GM18526 (cell line): ENCODE data around the gene AXIN1.

Source experiments
- POLR2A ChIP-seq: IDR thresholded peaks from 3 replicates; pipeline ENCODE4 v1.6.1; 2011; ENCODE audit not compliant: insufficient read length; ENCODE audit errors: extremely low read depth

Gene AXIN1

DNA sequence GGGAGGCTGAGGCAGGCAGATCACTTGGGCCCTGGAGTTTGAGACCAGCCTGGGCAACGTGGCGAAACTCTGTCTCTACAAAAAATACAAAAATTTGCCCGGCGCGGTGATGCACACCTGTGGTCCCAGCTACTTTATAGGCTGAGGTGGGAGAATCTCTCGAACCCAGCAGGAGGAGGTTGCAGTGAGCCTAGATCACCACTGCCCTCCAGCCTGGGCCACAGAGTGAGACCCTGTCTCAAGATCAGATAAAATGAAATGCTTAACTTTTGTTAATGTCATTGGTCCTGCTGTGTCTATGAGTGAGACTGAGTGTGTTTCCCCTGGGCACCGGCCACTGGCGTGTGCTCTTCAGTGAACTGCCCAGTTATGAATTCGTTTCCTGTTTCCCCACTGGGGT lies 107.4 kb downstream of the AXIN1 start:
- no peak for TF ChIP-seq POLR2A

DNA sequence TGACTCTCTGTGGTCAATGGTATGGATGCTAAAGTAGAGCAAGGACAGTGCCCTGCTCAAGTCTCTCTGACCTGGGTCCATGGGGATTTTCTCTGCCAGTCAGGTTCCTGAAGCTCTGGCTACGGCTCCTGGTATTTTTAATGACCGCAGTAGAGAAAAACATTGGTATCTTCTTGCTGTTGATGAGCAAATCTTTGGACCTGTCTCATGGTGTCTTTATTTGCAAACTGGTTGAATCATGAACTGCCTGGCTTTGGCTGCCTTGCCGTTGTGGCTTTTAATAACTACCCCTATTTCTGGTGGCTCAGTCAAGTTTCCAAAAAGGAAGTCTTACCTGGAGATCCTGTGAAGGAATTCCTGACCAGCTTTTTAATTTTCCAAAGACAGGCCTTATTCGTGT lies 109.2 kb downstream of the AXIN1 start:
- no peak for TF ChIP-seq POLR2A

DNA sequence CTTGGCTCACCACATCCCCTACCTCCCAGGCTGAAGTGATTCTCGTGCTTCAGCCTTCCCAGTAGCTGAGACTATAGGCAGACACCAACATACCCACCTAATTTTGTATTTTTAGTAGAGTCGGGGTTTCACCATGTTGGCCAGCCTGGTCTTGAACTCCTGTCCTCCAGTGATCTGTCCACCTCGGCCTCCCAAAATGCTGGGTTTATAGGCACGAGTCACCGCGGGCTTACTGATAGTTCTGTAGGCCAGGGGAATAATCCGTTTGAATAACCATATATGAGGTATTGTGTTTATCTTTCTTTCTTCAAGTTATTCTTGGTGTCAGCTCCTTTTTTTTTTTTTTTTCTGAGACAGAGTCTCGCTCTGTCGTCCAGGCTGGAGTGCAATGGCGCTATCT lies 110.2 kb downstream of the AXIN1 start:
- TF ChIP-seq POLR2A: no peak

DNA sequence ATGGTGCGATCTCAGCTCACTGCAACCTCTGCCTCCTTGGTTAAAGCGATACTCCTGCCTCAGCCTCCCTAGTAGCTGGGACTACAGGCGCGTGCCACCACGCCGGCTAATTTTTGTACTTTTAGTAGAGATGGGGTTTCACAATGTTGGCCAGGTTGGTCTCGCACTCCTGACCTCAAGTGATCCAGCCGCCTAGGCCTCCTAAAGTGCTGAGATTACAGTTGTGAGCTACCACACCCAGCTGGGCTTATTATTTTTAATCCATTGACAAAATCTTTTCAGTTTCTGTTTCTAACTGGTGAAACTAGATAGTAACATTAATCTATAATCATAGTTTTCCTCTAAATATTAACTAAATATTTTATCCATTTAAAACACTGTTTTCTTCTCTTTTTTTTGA lies 112.0 kb downstream of the AXIN1 start:
- no peak for TF ChIP-seq POLR2A

DNA sequence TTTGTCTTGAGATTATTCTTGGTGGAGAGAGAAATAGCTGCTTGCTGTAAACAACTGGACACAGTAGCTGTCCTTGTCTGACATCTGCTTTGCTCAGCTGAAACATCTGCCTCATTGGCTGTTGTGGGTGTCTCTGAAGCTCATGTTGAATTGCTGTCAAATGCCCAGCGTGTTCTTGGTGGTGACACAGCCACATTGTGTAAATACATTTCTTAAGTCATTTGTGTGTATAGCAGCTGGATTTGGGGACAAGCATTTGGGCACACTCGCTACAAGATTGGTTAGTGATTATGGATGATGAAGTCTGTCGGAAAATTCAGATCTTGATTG lies 112.6 kb downstream of the AXIN1 start:
- no peak for TF ChIP-seq POLR2A
